Measurements from ENCODE around the gene ZNF256. TPM values are rescaled to one million over a fixed set of nuclear protein-coding genes. Genes with fewer than 3 reads are reported as not detected.

ZNF256 gene
- total RNA-seq, 1 experiment from 2014 or later: 12.3 TPM

DNA sequence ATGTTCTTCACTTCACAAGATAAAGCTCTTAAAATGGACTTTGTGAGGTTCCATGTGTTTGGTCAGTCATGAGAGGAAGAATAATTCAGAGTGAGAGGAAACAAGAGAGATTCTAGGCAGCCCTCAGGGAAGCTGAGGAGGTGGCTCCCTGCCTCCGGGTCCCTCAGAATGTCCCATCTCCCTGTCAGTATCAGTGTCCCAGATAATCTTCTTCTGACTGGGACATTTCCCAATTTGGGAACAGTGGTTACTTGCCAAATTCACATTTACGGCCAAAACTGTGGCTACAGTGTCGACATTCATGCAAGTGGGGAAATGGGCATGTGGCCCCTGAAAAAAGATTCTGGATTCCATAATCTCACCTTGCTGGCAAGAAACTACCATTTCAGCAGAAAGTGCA is 40.1 kb downstream of the ZNF256 start:
- no peak overlapping the region for H3K14ac ChIP-seq (ENCODE audit: insufficient read depth, low read length)
- H3K18ac ChIP-seq (ENCODE audit: insufficient read length, low read depth, low read length): no peak overlapping the region
- no peak overlapping the region for H3K9ac ChIP-seq (ENCODE audit: extremely low read depth, insufficient read length, low read length)
- Mint-ChIP-seq H3K36me3 (ENCODE audit: insufficient read depth in 1 of 3, low read depth in 3 of 3) (peaks cover 30 to 54% (median 37%) of the 10 kb centered on the region in 3 experiments; a peak in 6 of 7 replicates), H3K9me3 (no peaks in the 10 kb centered on the region), H3K4me3 (no peak overlapping the region), H3K27ac (no peak overlapping the region), H3K4me1 (peaks cover 0 to 3% of the 10 kb centered on the region in 2 experiments; a peak in 2 of 4 replicates), H3K27me3 (ENCODE audit: low read depth) (no peaks in the 10 kb centered on the region; the same call in 1 of the 2 replicates)
- H3K4me1 ChIP-seq (ENCODE audit: insufficient read depth, low read length): no peaks in the 10 kb centered on the region
- no peak overlapping the region for H3K23ac ChIP-seq (ENCODE audit: insufficient read length, low read depth, low read length)
- no peaks in the 10 kb centered on the region for H3K27me3 ChIP-seq (ENCODE audit: insufficient read depth, low read length)
- H4K8ac ChIP-seq (replicated peaks; ENCODE audit: insufficient read length, low read depth, low read length): no peak overlapping the region
- no peaks in the 10 kb centered on the region for H3K23me2 ChIP-seq (ENCODE audit: insufficient read length, low read depth, low read length, poor library complexity, severe bottlenecking)
- no peak overlapping the region for H2AFZ ChIP-seq (ENCODE audit: low read length)
- no peak overlapping the region for H3K27ac ChIP-seq (ENCODE audit: insufficient read length, low read depth, low read length)
- H3K4ac ChIP-seq (ENCODE audit: low read depth, low read length): no peak overlapping the region
- no peak overlapping the region for H2BK5ac ChIP-seq (ENCODE audit: insufficient read length, low read length)
- no peaks in the 10 kb centered on the region for H3K79me1 ChIP-seq (ENCODE audit: insufficient read depth, low read depth, low read length, poor library complexity, severe bottlenecking)
- H3K4me2 ChIP-seq (ENCODE audit: insufficient read depth, insufficient read length, low read length): no peak overlapping the region
- no peaks in the 10 kb centered on the region for H3K9me3 ChIP-seq (ENCODE audit: control insufficient read depth, low read depth, low read length)
- H2AK5ac ChIP-seq (ENCODE audit: insufficient read length, low read length): no peak overlapping the region
- H4K91ac ChIP-seq (ENCODE audit: insufficient read length, low read depth, low read length): no peak overlapping the region
- WGBS (ENCODE audit: extremely low coverage, insufficient read length, low lambda C conversion rate): no CpG with 5 or more reads among the region's 3 CpGs
- H3K56ac ChIP-seq (ENCODE audit: insufficient read length, low read depth, low read length): no peak overlapping the region
- no peak overlapping the region for H2BK12ac ChIP-seq (ENCODE audit: insufficient read length, low read depth, low read length)
- no peaks in the 10 kb centered on the region for H4K20me1 ChIP-seq (ENCODE audit: control insufficient read depth, insufficient read depth, insufficient read length)
- no peak for DNase-seq
- H2BK120ac ChIP-seq (ENCODE audit: low read depth, low read length, poor library complexity, severe bottlenecking): no peak overlapping the region
- H3K79me2 ChIP-seq (ENCODE audit: insufficient read depth, low read length): no peaks in the 10 kb centered on the region
- TF ChIP-seq, protein P1, sequence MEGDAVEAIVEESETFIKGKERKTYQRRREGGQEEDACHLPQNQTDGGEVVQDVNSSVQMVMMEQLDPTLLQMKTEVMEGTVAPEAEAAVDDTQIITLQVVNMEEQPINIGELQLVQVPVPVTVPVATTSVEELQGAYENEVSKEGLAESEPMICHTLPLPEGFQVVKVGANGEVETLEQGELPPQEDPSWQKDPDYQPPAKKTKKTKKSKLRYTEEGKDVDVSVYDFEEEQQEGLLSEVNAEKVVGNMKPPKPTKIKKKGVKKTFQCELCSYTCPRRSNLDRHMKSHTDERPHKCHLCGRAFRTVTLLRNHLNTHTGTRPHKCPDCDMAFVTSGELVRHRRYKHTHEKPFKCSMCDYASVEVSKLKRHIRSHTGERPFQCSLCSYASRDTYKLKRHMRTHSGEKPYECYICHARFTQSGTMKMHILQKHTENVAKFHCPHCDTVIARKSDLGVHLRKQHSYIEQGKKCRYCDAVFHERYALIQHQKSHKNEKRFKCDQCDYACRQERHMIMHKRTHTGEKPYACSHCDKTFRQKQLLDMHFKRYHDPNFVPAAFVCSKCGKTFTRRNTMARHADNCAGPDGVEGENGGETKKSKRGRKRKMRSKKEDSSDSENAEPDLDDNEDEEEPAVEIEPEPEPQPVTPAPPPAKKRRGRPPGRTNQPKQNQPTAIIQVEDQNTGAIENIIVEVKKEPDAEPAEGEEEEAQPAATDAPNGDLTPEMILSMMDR (conservative IDR thresholded peaks at IDR 0.05): no peak
- H2BK15ac ChIP-seq (ENCODE audit: low read depth, low read length): no peak overlapping the region
- H4K5ac ChIP-seq (ENCODE audit: insufficient read length, low read depth, low read length): no peak overlapping the region
- H3T11ph ChIP-seq (ENCODE audit: low read length): no peak overlapping the region
- no peak overlapping the region for H2BK20ac ChIP-seq (ENCODE audit: low read depth, low read length, poor library complexity, severe bottlenecking)
